GM19240 (cell line): ENCODE results near the gene EPHA7.

Experiments used
- DNase-seq: peaks from one replicate; pipeline ENCODE4 v3.0.0; 2011; ENCODE audit warnings: low spot score; ENCODE audit not compliant: insufficient read length

The EPHA7 gene

GRCh38 chr6:93419304-93420162 is at the start of gene EPHA7:
TSS of gene EPHA7 (minus strand) at chr6:93419559. CDS start at chr6:93419341, 218 bp downstream.
- DNase-seq: peak; percentile 41

DNA sequence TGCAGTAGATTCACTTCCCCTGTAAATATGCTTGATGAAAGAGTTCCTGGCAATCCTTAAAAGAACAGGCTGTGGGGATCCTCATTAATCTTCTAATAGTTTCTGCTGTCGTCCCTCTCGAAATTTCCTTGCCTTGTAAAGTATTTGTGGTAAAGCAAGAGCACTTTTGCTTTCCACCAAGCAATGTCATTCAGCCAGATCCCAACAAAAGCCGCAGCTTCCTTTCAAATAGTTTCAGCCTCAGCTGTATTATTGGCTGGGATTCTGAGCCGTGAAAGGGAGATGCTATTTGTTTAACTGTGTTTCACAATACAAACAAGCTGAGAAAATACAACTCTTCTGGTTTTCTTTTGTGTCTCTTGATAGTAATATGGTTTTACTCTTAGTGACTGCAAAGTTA is 48.9 kb upstream of the EPHA7 start:
- no peak for DNase-seq

GRCh38 chr6:93454533-93454932 is 35.2 kb upstream of the EPHA7 start:
- no peak for DNase-seq

- no peak for DNase-seq
These were observed 34.6 kb upstream of the EPHA7 start for GRCh38 chr6:93453956-93454355.

- DNase-seq: no peak
These were observed 28.5 kb upstream of the EPHA7 start for GRCh38 chr6:93447874-93448273.

- DNase-seq: no peak
These were observed 18.1 kb upstream of the EPHA7 start for GRCh38 chr6:93437491-93437890.

- DNase-seq: no peak
These were observed 14.2 kb upstream of the EPHA7 start for GRCh38 chr6:93433592-93433991.

DNA sequence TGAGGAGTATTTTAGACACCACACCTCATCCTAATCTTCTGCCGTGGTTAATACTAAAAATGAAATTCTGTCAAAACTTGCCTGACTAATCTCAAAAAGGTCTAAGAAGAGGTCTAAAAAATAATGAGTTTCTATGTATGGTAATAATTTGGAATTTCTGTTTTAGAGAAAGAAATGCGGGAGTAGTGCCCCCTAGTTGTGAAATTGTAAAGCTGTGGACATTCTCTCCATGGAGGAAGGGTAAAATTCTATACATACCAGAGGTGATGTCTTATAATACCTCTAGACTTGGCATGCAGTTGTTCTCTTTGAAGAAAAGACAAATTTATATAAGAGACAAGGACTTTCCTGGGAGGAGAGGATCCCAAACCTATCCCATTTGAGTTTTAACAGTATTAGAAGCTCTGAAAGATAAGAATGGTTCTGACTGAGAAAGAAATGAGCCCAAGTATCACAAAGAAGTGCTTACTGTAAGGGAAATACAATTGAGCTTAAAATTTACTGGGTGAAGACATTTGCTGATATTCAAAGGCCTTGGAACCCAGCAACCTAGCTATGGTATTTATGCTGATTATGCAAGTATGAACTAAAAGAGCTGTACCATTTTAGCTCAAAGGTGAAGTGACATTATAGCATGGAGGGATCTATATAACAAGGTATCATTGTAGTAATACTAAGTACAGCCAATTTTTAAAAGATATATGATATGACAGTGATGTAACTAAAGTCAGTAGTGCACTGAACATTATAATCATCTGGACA is 5.1 kb upstream of the EPHA7 start:
- DNase-seq: no peak

GRCh38 chr6:93423542-93423941 is 4.2 kb upstream of the EPHA7 start:
- no peak for DNase-seq

- DNase-seq: no peak
These were observed 920 bp upstream of the EPHA7 start for GRCh38 chr6:93420163-93420795.

DNA sequence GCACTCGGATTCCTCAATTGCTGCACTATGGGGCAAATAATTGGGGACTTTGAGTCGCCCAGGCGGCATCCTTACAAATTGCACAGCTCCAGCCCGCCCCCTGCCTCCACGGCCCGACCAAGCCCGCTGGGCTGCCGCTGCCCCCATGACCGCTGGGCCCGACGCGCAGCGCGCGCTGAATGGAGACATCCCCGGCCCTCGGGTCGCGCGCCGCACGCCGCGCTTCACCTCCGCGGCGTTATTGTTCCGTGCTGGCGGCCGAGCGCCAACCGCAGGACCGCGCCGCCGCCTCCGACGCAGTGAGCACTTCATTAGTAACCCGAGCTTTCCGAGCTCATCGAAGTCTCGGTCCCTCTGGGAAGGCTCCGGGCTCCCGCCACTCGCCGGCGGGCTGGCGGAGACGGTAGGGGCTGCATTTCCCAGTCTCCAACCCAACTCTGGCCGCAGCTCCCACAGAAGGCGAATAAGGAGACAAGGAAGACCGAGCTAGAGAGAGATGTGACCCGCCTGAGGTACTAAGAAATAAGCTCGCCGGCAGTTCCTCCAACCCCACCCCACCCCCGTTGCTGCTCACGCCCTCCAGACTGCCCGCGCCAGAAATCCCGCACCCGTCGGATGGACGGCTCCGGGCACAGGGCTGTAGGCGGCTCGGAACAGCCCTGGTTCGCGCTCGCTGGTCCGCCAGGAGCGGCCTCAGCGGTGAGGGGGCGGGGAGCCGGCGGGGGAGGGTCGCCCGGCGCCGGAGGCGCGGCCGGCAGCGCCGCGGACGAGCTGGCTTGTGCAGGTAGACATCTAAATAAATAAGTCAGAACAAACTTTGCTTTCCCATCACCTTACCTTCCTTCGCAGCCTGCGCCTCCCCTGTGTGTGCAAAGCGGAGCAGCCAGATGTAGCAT is 703 bp downstream of the EPHA7 start:
- DNase-seq: no peak

DNA sequence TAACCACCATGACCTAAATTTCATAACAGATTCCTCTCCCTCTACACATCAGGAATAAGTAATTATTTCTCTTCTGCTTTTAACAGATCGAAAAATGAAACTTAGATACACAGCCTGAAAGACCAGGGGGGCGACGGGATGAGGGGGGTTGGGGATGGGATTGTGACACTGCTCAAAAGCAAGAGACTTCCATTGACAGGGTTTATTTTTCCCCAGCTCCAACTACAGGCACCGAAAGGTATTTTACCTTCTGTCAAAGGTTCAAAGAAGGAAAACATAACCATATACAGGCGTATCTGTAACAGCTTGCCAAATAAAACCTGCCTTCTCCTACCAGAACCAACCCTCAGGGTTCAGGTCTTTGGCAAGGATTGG is 1.3 kb downstream of the EPHA7 start:
- no peak for DNase-seq

GRCh38 chr6:93417421-93418013 is 1.8 kb downstream of the EPHA7 start:
- DNase-seq: no peak

DNA sequence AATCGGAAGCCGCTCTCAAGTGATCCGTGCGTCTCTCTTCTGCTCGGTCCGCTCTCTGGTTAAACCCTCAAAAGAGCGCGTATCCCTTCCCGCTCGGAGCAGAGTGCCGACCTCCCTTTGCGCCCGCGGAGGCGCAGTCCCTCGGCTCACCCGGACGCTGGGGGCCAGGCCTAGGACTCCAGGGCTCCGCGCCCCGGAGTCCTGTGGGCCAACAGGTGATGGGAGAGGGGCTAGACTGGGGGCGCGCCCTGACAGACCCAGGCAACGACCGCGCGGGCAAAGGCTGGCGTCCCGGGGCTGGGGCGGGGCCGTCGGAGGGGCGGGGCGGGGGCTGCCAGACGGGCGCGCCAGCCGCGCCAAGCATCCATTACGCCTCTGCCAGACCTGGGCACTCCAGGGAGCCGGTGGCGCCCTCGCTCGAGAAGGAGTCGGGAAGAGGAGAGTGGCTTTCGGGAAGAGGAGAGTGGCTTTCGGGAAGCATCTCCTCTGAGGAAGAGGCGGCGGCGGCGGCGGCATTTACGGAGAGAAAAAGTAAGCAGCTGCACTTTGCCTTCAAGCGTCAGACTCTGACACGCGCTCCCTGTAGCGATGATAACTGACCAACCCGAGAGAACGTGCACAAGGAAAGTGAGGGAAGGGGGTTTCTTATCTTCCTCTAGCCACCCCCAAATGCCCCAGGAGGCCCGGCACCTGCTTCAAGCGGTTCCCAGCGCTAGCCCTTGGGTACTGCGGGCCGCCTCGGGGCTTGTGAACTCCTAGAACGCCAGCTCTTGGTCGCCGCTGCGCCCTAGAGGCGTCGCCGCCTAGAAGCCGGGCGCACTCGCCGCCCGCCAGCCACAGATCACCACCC is 2.6 kb downstream of the EPHA7 start:
- DNase-seq: no peak

- no peak for DNase-seq
These were observed 6.2 kb downstream of the EPHA7 start for GRCh38 chr6:93413190-93413589.

DNA sequence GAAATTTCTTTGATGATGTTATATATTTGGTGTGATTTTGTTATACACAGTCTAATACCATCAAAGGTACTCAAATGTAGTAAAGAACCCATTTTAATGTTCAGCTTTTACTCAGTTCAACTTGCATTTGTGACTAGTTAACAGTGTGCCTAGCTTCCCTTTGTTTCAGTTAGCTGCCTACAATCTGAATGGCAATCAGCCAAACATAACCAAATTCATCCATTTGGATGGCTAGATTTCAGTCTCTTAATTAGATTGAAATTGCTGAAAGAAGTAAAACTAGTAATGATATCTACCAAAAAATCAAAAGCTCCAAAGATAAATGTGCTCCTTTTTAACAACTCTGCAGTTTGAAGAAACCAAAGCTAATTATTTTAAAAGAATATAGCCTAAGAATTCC is 6.9 kb downstream of the EPHA7 start:
- no peak for DNase-seq

GRCh38 chr6:93407186-93407585 is 12.2 kb downstream of the EPHA7 start:
- no peak for DNase-seq

DNA sequence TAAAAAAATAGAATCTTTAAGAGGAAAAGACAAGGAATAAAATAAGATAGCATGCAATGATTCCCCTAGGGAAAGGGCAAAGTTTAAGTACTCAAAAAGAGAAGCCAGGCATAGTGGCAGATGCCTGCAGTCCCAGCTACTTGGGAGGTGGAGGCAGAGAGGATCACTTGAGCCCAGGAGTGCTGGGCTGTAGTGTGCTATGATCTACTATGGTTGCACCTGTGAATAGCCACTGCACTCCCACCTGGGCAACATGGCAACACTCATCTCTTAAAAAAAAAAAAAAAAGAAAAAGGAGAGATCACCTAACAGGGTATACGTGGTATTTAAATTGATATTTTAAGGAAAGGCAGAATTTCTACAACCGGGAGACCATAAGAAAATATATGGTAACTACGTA is 16.0 kb downstream of the EPHA7 start:
- no peak for DNase-seq

DNA sequence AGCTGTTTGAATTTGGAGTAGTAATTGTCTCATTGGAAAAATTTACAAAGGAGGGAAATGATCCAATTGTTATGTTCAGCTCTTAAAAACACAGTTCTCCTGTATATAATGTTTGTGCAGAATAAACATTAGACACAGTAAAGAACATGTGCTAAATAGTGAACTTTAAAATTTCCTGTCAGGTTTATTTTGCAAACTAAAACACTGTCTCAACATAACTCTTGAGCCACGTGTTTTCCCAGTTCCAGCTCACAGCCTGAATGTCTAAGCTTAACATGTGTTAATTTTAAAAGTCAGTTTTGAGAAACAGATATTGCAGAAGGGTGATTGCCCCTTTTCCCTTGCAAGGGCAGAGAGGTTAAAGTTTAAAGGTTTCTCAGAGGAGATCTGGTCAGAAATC is 20.6 kb downstream of the EPHA7 start:
- no peak for DNase-seq

DNA sequence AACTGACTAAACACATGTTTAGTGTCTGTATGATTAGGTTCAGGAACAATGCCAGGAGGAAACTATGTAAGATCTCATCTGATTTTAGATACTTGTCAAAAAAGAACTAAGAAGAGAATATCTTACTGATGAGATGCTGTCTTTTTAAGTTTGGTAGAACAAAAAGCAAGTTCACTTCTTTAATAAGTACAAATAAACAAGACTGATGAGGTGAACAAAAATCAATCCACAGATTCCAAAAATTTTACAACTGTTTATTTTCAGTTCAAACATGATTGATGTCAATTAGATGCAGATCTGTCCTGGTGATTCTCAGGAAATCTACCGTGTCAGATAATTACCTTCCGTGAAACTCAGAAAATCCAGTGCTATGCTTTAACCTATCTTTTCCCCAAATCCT is 24.9 kb downstream of the EPHA7 start:
- DNase-seq: no peak
